Prostate gland (tissue), 2 donors: Measurements from ENCODE around the gene TRAPPC12.

Experiments used
- CTCF ChIP-seq, 4 experiments: fragments of 200-600 bp in 2 of 4; fragments of 450-650 bp in 2 of 4; sonication (generic) in 2 of 4; IDR thresholded peaks; 1 replicate in 3 of 4; 2 replicates in 1 of 4; pipeline ENCODE4 v1.5.1; 2016 to 2019; ENCODE audit warnings: antibody characterized with exemption in 4 of 4, mild to moderate bottlenecking in 2 of 4, moderate library complexity in 2 of 4
- POLR2A ChIP-seq: fragments of 450-650 bp; IDR thresholded peaks from one replicate; pipeline ENCODE4 v1.6.1; 2016; ENCODE audit warnings: antibody characterized with exemption, mild to moderate bottlenecking

- no peak for TF ChIP-seq CTCF (IDR thresholded peaks at IDR 0.05)
- no peak for TF ChIP-seq POLR2A
Observed at GRCh38 chr2:3460831-3461800, 81.6 kb downstream of the TRAPPC12 start.
